Liver (tissue), 9 donors: ENCODE results near the gene PARVG. TPM values are rescaled to one million over a fixed set of nuclear protein-coding genes. Genes with fewer than 3 reads are reported as not detected.

ENCODE experiments used
- DNase-seq: peaks from one replicate; pipeline ENCODE4 v3.0.0-alpha.2; 2017; ENCODE audit warnings: low spot score
- H3K27ac ChIP-seq, 2 donors: one replicate each; pipeline ENCODE4 v1.7.0; 2013; ENCODE audit warnings: inconsistent platforms in 2 of 2, low read length in 2 of 2, control low read depth in 1 of 2, low read depth in 1 of 2, mild to moderate bottlenecking in 1 of 2
- H3K27me3 ChIP-seq, 4 donors: one replicate each; pipeline versions ENCODE4 v1.6.1 to v1.7.0; 2013; ENCODE audit warnings: low read length in 3 of 4, inconsistent platforms in 1 of 4, mild to moderate bottlenecking in 1 of 4, moderate library complexity in 1 of 4; ENCODE audit not compliant: control insufficient read depth in 4 of 4, insufficient read depth in 4 of 4
- H3K36me3 ChIP-seq, 4 donors: one replicate each; pipeline versions ENCODE4 v1.6.1 to v1.7.0; 2013; ENCODE audit warnings: low read length in 3 of 4, mild to moderate bottlenecking in 3 of 4, low read depth in 1 of 4, moderate library complexity in 1 of 4; ENCODE audit not compliant: control insufficient read depth in 4 of 4, insufficient read depth in 3 of 4
- H3K4me1 ChIP-seq, 4 donors: one replicate each; pipeline versions ENCODE4 v1.6.1 to v1.7.0; 2013; ENCODE audit warnings: low read length in 3 of 4, mild to moderate bottlenecking in 3 of 4, moderate library complexity in 1 of 4; ENCODE audit not compliant: control insufficient read depth in 4 of 4, insufficient read depth in 4 of 4
- H3K4me3 ChIP-seq, 3 donors: one replicate each; pipeline versions ENCODE4 v1.6.1 to v1.7.0; 2013; ENCODE audit warnings: low read length in 3 of 3, control low read depth in 1 of 3, low read depth in 1 of 3, mild to moderate bottlenecking in 1 of 3
- H3K9ac ChIP-seq, 2 donors: one replicate each; pipeline ENCODE4 v1.7.0; 2013; ENCODE audit warnings: low read length in 2 of 2, mild to moderate bottlenecking in 2 of 2, moderate library complexity in 2 of 2, control low read depth in 1 of 2, low read depth in 1 of 2
- H3K9me3 ChIP-seq, 4 donors: one replicate each; pipeline versions ENCODE4 v1.6.1 to v1.7.0; 2013; ENCODE audit warnings: low read length in 3 of 4; ENCODE audit not compliant: control insufficient read depth in 4 of 4
- ATF3 ChIP-seq: IDR thresholded peaks from 2 replicates; pipeline ENCODE4 v1.6.1; 2016; ENCODE audit warnings: antibody characterized with exemption
- CTCF ChIP-seq: fragments of 150-350 bp; IDR thresholded peaks from 2 replicates; pipeline ENCODE4 v1.5.1; 2017; ENCODE audit warnings: improper control_type of control experiment, low read depth, low read length; ENCODE audit not compliant: missing input control
- EGR1 ChIP-seq, 2 donors: IDR thresholded peaks; 2 replicates each; pipeline ENCODE4 v1.6.1; 2016 to 2018; ENCODE audit warnings: antibody characterized with exemption in 2 of 2, low read depth in 2 of 2
- FOXA1 ChIP-seq: IDR thresholded peaks from 2 replicates; pipeline ENCODE4 v1.6.1; 2016; ENCODE audit warnings: antibody characterized with exemption
- FOXA2 ChIP-seq: IDR thresholded peaks from 2 replicates; pipeline ENCODE4 v1.6.1; 2016; ENCODE audit warnings: antibody characterized with exemption
- GABPA ChIP-seq, 2 donors: IDR thresholded peaks in 1 of 2; conservative IDR thresholded peaks in 1 of 2; 2 replicates each; pipeline ENCODE4 v1.6.1; 2016; ENCODE audit warnings: antibody characterized with exemption in 2 of 2, mild to moderate bottlenecking in 1 of 2, moderate library complexity in 1 of 2
- HNF4A ChIP-seq, 2 donors: conservative IDR thresholded peaks; 2 replicates each; pipeline ENCODE4 v1.6.1; 2016; ENCODE audit warnings: antibody characterized with exemption in 2 of 2, mild to moderate bottlenecking in 2 of 2
- HNF4G ChIP-seq: IDR thresholded peaks from 2 replicates; pipeline ENCODE4 v1.6.1; 2016; ENCODE audit warnings: antibody characterized with exemption
- JUND ChIP-seq, 2 donors: IDR thresholded peaks; 2 replicates each; pipeline ENCODE4 v1.6.1; 2016; ENCODE audit warnings: antibody characterized with exemption in 2 of 2
- NR2F2 ChIP-seq: IDR thresholded peaks from 2 replicates; pipeline ENCODE4 v1.6.1; 2016; ENCODE audit warnings: antibody characterized with exemption
- RAD21 ChIP-seq, 2 donors: IDR thresholded peaks; 2 replicates each; pipeline ENCODE4 v1.6.1; 2016; ENCODE audit warnings: antibody characterized with exemption in 2 of 2, mild to moderate bottlenecking in 2 of 2
- RXRA ChIP-seq, 2 donors: IDR thresholded peaks; 2 replicates each; pipeline ENCODE4 v1.6.1; 2017 to 2018; ENCODE audit warnings: antibody characterized with exemption in 2 of 2, mild to moderate bottlenecking in 1 of 2
- SP1 ChIP-seq: IDR thresholded peaks from 2 replicates; pipeline ENCODE4 v1.6.1; 2018; ENCODE audit warnings: antibody characterized with exemption, mild to moderate bottlenecking
- TAF1 ChIP-seq: conservative IDR thresholded peaks from 2 replicates; pipeline ENCODE4 v1.6.1; 2016; ENCODE audit warnings: antibody characterized with exemption, mild to moderate bottlenecking
- YY1 ChIP-seq: IDR thresholded peaks from 2 replicates; pipeline ENCODE4 v1.6.1; 2016; ENCODE audit warnings: antibody characterized with exemption, mild to moderate bottlenecking
- WGBS: extraction: QIAGEN DNeasy Blood & Tissue Kit; methylation state at CpG from one replicate; pipeline ENCODE4 v1.1.7; 2013; 5-methylcytosine and 5-hydroxymethylcytosine counted together
- polyA plus RNA-seq, 2 donors: library from polyadenylated mRNA; stranded (reverse) in 1 of 2; unstranded in 1 of 2; fragments of 200-250 nt in 1 of 2; fragments of >200 nt in 1 of 2; fragmentation: Nextera tagmentation in 1 of 2; extraction: Ambion mirVana in 1 of 2; gene quantifications; one replicate each; pipeline versions ENCODE4 v1.2.1 to v1.2.3, GENCODE V29; 2013 to 2015
- total RNA-seq, 2 donors: library from RNA; depleted of rRNA; stranded (reverse); fragments of >200 nt; gene quantifications; one replicate each; pipeline ENCODE4 v1.2.3, GENCODE V29; 2014
- TF ChIP-seq, protein P1 (sequence below): IDR thresholded peaks from 2 replicates; pipeline ENCODE4 v1.6.1; 2016; ENCODE audit warnings: antibody characterized with exemption, mild to moderate bottlenecking
- TF ChIP-seq, protein P2 (sequence below): IDR thresholded peaks from 2 replicates; pipeline ENCODE4 v1.6.1; 2016; ENCODE audit warnings: antibody characterized with exemption
- TF ChIP-seq, protein P3 (sequence below): IDR thresholded peaks from 2 replicates; pipeline ENCODE4 v1.6.1; 2016; ENCODE audit warnings: antibody characterized with exemption
- donor health status: healthy.
- donor health status: healthy.
- donor health status: healthy.
- donor health status: healthy.
- donor health status: healthy.

PARVG gene
- total and polyA plus RNA-seq, 4 donors, result 4.0 to 12.1 (median 6.6) TPM

- H3K27ac ChIP-seq, result no peak overlapping the region
- no peaks in the 10 kb centered on the region for H3K27me3 ChIP-seq
- TF ChIP-seq RAD21 (IDR thresholded peaks at IDR 0.05) (no peak), YY1 (no peak), FOXA2 (no peak), EGR1 (IDR thresholded peaks at IDR 0.05; ENCODE audit: low read depth in 2 of 2) (no peak), RXRA (IDR thresholded peaks at IDR 0.05) (no peak), CTCF (no peak), SP1 (no peak), JUND (IDR thresholded peaks at IDR 0.05) (no peak), HNF4G (no peak), NR2F2 (no peak), ATF3 (no peak), TAF1 (no peak), HNF4A (conservative IDR thresholded peaks at IDR 0.05) (no peak), FOXA1 (no peak), GABPA (IDR thresholded peaks at IDR 0.05 in 1 of 2, conservative IDR thresholded peaks at IDR 0.05 in 1 of 2) (no peak)
- TF ChIP-seq, protein P1, sequence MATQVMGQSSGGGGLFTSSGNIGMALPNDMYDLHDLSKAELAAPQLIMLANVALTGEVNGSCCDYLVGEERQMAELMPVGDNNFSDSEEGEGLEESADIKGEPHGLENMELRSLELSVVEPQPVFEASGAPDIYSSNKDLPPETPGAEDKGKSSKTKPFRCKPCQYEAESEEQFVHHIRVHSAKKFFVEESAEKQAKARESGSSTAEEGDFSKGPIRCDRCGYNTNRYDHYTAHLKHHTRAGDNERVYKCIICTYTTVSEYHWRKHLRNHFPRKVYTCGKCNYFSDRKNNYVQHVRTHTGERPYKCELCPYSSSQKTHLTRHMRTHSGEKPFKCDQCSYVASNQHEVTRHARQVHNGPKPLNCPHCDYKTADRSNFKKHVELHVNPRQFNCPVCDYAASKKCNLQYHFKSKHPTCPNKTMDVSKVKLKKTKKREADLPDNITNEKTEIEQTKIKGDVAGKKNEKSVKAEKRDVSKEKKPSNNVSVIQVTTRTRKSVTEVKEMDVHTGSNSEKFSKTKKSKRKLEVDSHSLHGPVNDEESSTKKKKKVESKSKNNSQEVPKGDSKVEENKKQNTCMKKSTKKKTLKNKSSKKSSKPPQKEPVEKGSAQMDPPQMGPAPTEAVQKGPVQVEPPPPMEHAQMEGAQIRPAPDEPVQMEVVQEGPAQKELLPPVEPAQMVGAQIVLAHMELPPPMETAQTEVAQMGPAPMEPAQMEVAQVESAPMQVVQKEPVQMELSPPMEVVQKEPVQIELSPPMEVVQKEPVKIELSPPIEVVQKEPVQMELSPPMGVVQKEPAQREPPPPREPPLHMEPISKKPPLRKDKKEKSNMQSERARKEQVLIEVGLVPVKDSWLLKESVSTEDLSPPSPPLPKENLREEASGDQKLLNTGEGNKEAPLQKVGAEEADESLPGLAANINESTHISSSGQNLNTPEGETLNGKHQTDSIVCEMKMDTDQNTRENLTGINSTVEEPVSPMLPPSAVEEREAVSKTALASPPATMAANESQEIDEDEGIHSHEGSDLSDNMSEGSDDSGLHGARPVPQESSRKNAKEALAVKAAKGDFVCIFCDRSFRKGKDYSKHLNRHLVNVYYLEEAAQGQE, result no peak
- TF ChIP-seq, protein P2, sequence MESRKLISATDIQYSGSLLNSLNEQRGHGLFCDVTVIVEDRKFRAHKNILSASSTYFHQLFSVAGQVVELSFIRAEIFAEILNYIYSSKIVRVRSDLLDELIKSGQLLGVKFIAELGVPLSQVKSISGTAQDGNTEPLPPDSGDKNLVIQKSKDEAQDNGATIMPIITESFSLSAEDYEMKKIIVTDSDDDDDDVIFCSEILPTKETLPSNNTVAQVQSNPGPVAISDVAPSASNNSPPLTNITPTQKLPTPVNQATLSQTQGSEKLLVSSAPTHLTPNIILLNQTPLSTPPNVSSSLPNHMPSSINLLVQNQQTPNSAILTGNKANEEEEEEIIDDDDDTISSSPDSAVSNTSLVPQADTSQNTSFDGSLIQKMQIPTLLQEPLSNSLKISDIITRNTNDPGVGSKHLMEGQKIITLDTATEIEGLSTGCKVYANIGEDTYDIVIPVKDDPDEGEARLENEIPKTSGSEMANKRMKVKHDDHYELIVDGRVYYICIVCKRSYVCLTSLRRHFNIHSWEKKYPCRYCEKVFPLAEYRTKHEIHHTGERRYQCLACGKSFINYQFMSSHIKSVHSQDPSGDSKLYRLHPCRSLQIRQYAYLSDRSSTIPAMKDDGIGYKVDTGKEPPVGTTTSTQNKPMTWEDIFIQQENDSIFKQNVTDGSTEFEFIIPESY, result no peak
- TF ChIP-seq, protein P3, sequence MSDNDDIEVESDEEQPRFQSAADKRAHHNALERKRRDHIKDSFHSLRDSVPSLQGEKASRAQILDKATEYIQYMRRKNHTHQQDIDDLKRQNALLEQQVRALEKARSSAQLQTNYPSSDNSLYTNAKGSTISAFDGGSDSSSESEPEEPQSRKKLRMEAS, result no peak
- no peak overlapping the region for H3K9ac ChIP-seq
- peaks cover 0 to 2% (median 0%) of the 10 kb centered on the region in 4 donors for H3K36me3 ChIP-seq
- no peak for DNase-seq
- no peaks in the 10 kb centered on the region for H3K9me3 ChIP-seq
- WGBS, result 56% methylated on average over 5 of the region's 5 CpGs
- no peak overlapping the region for H3K4me3 ChIP-seq
- no peaks in the 10 kb centered on the region for H3K4me1 ChIP-seq
Observed at GRCh38 chr22:44195189-44195871, 14.6 kb downstream of the PARVG start.
